Activated CD4-positive, alpha-beta T cell treated with anti-CD3 and anti-CD28 coated beads, Interleukin-2, amount 10 ng/mL, durations not matched to agents 24 days and 14 days (primary cell): ENCODE results near the gene DHX9. TPM values are rescaled to one million over a fixed set of nuclear protein-coding genes. Genes with fewer than 3 reads are reported as not detected.
A peak's percentile ranks its signal among the peaks of the same experiment; 100 is the strongest.

ENCODE experiments used
- DNase-seq: peaks from one replicate; pipeline ENCODE4 v3.0.0; 2022
- H3K27ac Mint-ChIP-seq: one replicate; pipeline ENCODE4 v1.8.0; 2022; ENCODE audit warnings: mild to moderate bottlenecking, mixed read lengths
- H3K27me3 Mint-ChIP-seq: one replicate; pipeline ENCODE4 v1.8.0; 2022; ENCODE audit warnings: mixed read lengths
- H3K36me3 Mint-ChIP-seq: one replicate; pipeline ENCODE4 v1.8.0; 2022; ENCODE audit warnings: low read depth, mild to moderate bottlenecking, mixed read lengths
- H3K4me1 Mint-ChIP-seq: one replicate; pipeline ENCODE4 v1.8.0; 2021; ENCODE audit warnings: mixed read lengths
- H3K4me3 Mint-ChIP-seq: one replicate; pipeline ENCODE4 v1.8.0; 2022; ENCODE audit warnings: mild to moderate bottlenecking, moderate library complexity, mixed read lengths
- H3K9me3 Mint-ChIP-seq: one replicate; pipeline ENCODE4 v1.8.0; 2021; ENCODE audit warnings: mixed read lengths
- intact Hi-C: fragments of 100-400 bp; cut with micrococcal nuclease; formaldehyde crosslinking; loops from one replicate; pipeline ENCODE4 v1.15.1; 2023
- total RNA-seq: library from RNA; stranded (reverse); gene quantifications from 2 replicates; pipeline ENCODE4 v1.2.3, GENCODE V29; 2022

Gene DHX9
- total RNA-seq, 1 donor from 2014 or later, result 344 TPM

GRCh38 chr1:182817802-182818201 lies 21.3 kb upstream of the DHX9 start:
- no peak overlapping the region for H3K4me3 Mint-ChIP-seq
- no peaks in the 10 kb centered on the region for H3K27me3 Mint-ChIP-seq
- intact Hi-C loops, result no loop called here
- no peak overlapping the region for H3K27ac Mint-ChIP-seq
- peaks cover 5% of the 10 kb centered on the region for H3K4me1 Mint-ChIP-seq
- H3K36me3 Mint-ChIP-seq, result peaks cover 1% of the 10 kb centered on the region
- no peak for DNase-seq
- no peaks in the 10 kb centered on the region for H3K9me3 Mint-ChIP-seq

- Mint-ChIP-seq H3K4me3 (no peak overlapping the region), H3K27me3 (peaks cover 2% of the 10 kb centered on the region), H3K4me1 (peaks cover 5% of the 10 kb centered on the region), H3K9me3 (no peaks in the 10 kb centered on the region), H3K36me3 (peaks cover under 1% of the 10 kb centered on the region), H3K27ac (no peak overlapping the region)
- no peak for DNase-seq
- intact Hi-C loops, result no loop called here
These were observed 15.9 kb upstream of the DHX9 start for GRCh38 chr1:182823220-182823619.

GRCh38 chr1:182826892-182827291 lies 12.3 kb upstream of the DHX9 start:
- Mint-ChIP-seq H3K27ac (no peak overlapping the region), H3K36me3 (no peaks in the 10 kb centered on the region), H3K4me3 (no peak overlapping the region), H3K27me3 (peaks cover 4% of the 10 kb centered on the region), H3K4me1 (no peaks in the 10 kb centered on the region), H3K9me3 (no peaks in the 10 kb centered on the region)
- DNase-seq, result no peak
- intact Hi-C loops, result no loop called here

GRCh38 chr1:182829285-182829932 lies 9.7 kb upstream of the DHX9 start:
- Mint-ChIP-seq H3K4me1 (no peaks in the 10 kb centered on the region), H3K9me3 (no peaks in the 10 kb centered on the region), H3K4me3 (no peak overlapping the region), H3K27ac (no peak overlapping the region), H3K36me3 (no peaks in the 10 kb centered on the region), H3K27me3 (peaks cover 4% of the 10 kb centered on the region)
- intact Hi-C loops, result no loop called here
- DNase-seq, result no peak

GRCh38 chr1:182833271-182833670 lies 5.9 kb upstream of the DHX9 start:
- no peak for DNase-seq
- Mint-ChIP-seq H3K9me3 (no peaks in the 10 kb centered on the region), H3K27me3 (peaks cover 3% of the 10 kb centered on the region), H3K36me3 (no peaks in the 10 kb centered on the region), H3K4me3 (no peak overlapping the region), H3K27ac (no peak overlapping the region), H3K4me1 (peaks cover 1% of the 10 kb centered on the region)
- intact Hi-C loops, result loop anchor here (10.0 kb wide), 1 partner anchor 802 kb away; the partner anchor contains the start of gene ARPC5

- no peak for DNase-seq
- H3K4me1 Mint-ChIP-seq, result peaks cover 8% of the 10 kb centered on the region
- no peak overlapping the region for H3K4me3 Mint-ChIP-seq
- H3K9me3 Mint-ChIP-seq, result no peaks in the 10 kb centered on the region
- peaks cover 4% of the 10 kb centered on the region for H3K27me3 Mint-ChIP-seq
- H3K36me3 Mint-ChIP-seq, result peaks cover 2% of the 10 kb centered on the region
- H3K27ac Mint-ChIP-seq, result no peak overlapping the region
- intact Hi-C loops, result loop anchor here (10.0 kb wide), 1 partner anchor 800 kb away; the partner anchor contains the start of gene ARPC5
These were observed 4.8 kb upstream of the DHX9 start for GRCh38 chr1:182834326-182834725.

- no peak overlapping the region for H3K27ac Mint-ChIP-seq
- no peak overlapping the region for H3K4me3 Mint-ChIP-seq
- no peaks in the 10 kb centered on the region for H3K9me3 Mint-ChIP-seq
- peaks cover 4% of the 10 kb centered on the region for H3K27me3 Mint-ChIP-seq
- intact Hi-C loops, result loop anchor here (10.0 kb wide), 1 partner anchor 799 kb away; the partner anchor contains the start of gene ARPC5
- peaks cover 13% of the 10 kb centered on the region for H3K36me3 Mint-ChIP-seq
- no peak for DNase-seq
- H3K4me1 Mint-ChIP-seq, result peaks cover 14% of the 10 kb centered on the region
These were observed 3.3 kb upstream of the DHX9 start for GRCh38 chr1:182835806-182836205.

- Mint-ChIP-seq H3K9me3 (no peaks in the 10 kb centered on the region), H3K36me3 (peaks cover 60% of the 10 kb centered on the region), H3K4me1 (peaks cover 50% of the 10 kb centered on the region), H3K27me3 (peaks cover 2% of the 10 kb centered on the region), H3K27ac (peak overlapping the region; percentile 94), H3K4me3 (peak overlapping the region; percentile 92)
- DNase-seq, result no peak
- intact Hi-C loops, result loop anchor here (2.0 kb wide), 1 partner anchor 629 kb away; no protein-coding TSS in a partner anchor
These were observed 2.3 kb downstream of the DHX9 start for GRCh38 chr1:182841368-182841988.

- H3K9me3 Mint-ChIP-seq, result no peaks in the 10 kb centered on the region
- H3K27ac Mint-ChIP-seq, result peak overlapping the region; percentile 59
- intact Hi-C loops, result no loop called here
These were observed 3.1 kb downstream of the DHX9 start for GRCh38 chr1:182842265-182842664.

GRCh38 chr1:182845379-182845778 lies 6.2 kb downstream of the DHX9 start:
- Mint-ChIP-seq H3K27me3 (no peaks in the 10 kb centered on the region), H3K4me3 (peak overlapping the region; percentile 62), H3K4me1 (peaks cover 71% of the 10 kb centered on the region), H3K27ac (peak overlapping the region; percentile 86), H3K9me3 (no peaks in the 10 kb centered on the region), H3K36me3 (peaks cover 88% of the 10 kb centered on the region)
- intact Hi-C loops, result loop anchor here (5.0 kb wide), 1 partner anchor 37 kb away; no protein-coding TSS in a partner anchor
- DNase-seq, result no peak

More at GRCh38 chr1:182842265-182842664, 3.1 kb downstream of the DHX9 start:
- Mint-ChIP-seq H3K4me3 (peak overlapping the region; percentile 92), H3K36me3 (peaks cover 67% of the 10 kb centered on the region), H3K27me3 (peaks cover 2% of the 10 kb centered on the region), H3K4me1 (peaks cover 56% of the 10 kb centered on the region)
- no peak for DNase-seq

- H3K27me3 Mint-ChIP-seq, result no peaks in the 10 kb centered on the region
- intact Hi-C loops, result loop anchor here (5.0 kb wide), 1 partner anchor 36 kb away; no protein-coding TSS in a partner anchor
- no peak overlapping the region for H3K4me3 Mint-ChIP-seq
- DNase-seq, result no peak
- no peak overlapping the region for H3K27ac Mint-ChIP-seq
- H3K36me3 Mint-ChIP-seq, result peaks cover 85% of the 10 kb centered on the region
- H3K9me3 Mint-ChIP-seq, result no peaks in the 10 kb centered on the region
- peaks cover 69% of the 10 kb centered on the region for H3K4me1 Mint-ChIP-seq
These were observed 6.7 kb downstream of the DHX9 start for GRCh38 chr1:182845894-182846293.

- H3K4me3 Mint-ChIP-seq, result no peak overlapping the region
- peak overlapping the region; percentile 34 for H3K27ac Mint-ChIP-seq
- H3K27me3 Mint-ChIP-seq, result no peaks in the 10 kb centered on the region
- H3K9me3 Mint-ChIP-seq, result no peaks in the 10 kb centered on the region
- H3K36me3 Mint-ChIP-seq, result peaks cover 83% of the 10 kb centered on the region
- H3K4me1 Mint-ChIP-seq, result peaks cover 64% of the 10 kb centered on the region
- DNase-seq, result no peak
- intact Hi-C loops, result loop anchor here (5.0 kb wide), 1 partner anchor 35 kb away; no protein-coding TSS in a partner anchor
These were observed 8.0 kb downstream of the DHX9 start for GRCh38 chr1:182847105-182847504.

- peaks cover 56% of the 10 kb centered on the region for H3K4me1 Mint-ChIP-seq
- peak overlapping the region; percentile 65 for H3K27ac Mint-ChIP-seq
- intact Hi-C loops, result loop anchor here (5.0 kb wide), 1 partner anchor 34 kb away; no protein-coding TSS in a partner anchor
- H3K27me3 Mint-ChIP-seq, result no peaks in the 10 kb centered on the region
- no peak for DNase-seq
- no peak overlapping the region for H3K4me3 Mint-ChIP-seq
- H3K36me3 Mint-ChIP-seq, result peaks cover 84% of the 10 kb centered on the region
- no peaks in the 10 kb centered on the region for H3K9me3 Mint-ChIP-seq
These were observed 9.6 kb downstream of the DHX9 start for GRCh38 chr1:182848736-182849135.

- no peaks in the 10 kb centered on the region for H3K27me3 Mint-ChIP-seq
- H3K4me3 Mint-ChIP-seq, result no peak overlapping the region
- H3K4me1 Mint-ChIP-seq, result peaks cover 47% of the 10 kb centered on the region
- DNase-seq, result no peak
- intact Hi-C loops, result no loop called here
- no peaks in the 10 kb centered on the region for H3K9me3 Mint-ChIP-seq
- H3K27ac Mint-ChIP-seq, result no peak overlapping the region
- peaks cover 83% of the 10 kb centered on the region for H3K36me3 Mint-ChIP-seq
These were observed 11.2 kb downstream of the DHX9 start for GRCh38 chr1:182850319-182850718.
